LNCaP clone FGC (cell line): Measurements from ENCODE around the gene PDE6G.

Experiments used
- DNase-seq: peaks from one replicate; pipeline ENCODE4 v3.0.0-alpha.2; 2011; ENCODE audit warnings: low read depth
- H3K4me3 ChIP-seq: 2 replicates; pipeline ENCODE4 v1.5.1; 2011; ENCODE audit warnings: mild to moderate bottlenecking, low read depth, low read length, control low read depth
- TF ChIP-seq, protein P1 (sequence below): IDR thresholded peaks from 2 replicates; pipeline ENCODE4 v1.5.1; 2012; ENCODE audit warnings: mild to moderate bottlenecking; ENCODE audit not compliant: control insufficient read depth, insufficient read depth; ENCODE audit errors: extremely low read depth

The PDE6G gene

DNA sequence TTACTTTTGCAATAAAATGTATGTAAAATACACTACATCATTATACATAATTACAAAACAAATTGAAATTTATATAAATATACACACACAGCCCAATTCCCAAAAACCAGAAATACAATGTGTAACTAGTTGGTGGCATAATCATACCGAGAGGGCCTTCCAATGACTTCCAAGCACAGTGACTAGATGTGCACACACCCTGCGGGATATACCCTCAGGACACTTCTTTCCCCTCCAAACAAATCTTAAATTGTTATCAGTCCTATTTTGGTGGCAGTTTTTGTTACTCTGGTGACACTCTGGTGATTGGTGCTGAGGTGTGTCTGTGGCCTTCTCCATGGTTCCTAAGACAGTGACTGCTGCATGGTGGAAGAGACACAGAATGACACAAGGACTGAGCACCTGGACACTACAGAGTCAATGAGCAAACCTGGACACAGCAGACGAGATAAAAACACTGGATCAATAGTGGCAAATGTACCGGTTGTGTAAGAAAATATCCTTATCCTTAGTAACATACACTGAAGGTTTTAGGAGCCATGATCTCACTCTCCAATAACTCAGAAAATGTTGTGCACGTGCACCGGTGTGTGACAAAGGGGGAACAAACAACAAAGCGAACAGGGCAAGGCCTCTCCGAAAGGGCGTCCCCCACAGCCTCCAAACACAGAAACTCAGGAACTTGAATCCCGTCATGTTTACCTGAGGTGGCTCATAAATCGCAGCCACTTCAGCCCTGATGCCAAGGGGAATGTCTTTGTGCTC lies 52.3 kb downstream of the PDE6G start:
- no peak for DNase-seq
- no peak overlapping the region for H3K4me3 ChIP-seq
- TF ChIP-seq, protein P1, sequence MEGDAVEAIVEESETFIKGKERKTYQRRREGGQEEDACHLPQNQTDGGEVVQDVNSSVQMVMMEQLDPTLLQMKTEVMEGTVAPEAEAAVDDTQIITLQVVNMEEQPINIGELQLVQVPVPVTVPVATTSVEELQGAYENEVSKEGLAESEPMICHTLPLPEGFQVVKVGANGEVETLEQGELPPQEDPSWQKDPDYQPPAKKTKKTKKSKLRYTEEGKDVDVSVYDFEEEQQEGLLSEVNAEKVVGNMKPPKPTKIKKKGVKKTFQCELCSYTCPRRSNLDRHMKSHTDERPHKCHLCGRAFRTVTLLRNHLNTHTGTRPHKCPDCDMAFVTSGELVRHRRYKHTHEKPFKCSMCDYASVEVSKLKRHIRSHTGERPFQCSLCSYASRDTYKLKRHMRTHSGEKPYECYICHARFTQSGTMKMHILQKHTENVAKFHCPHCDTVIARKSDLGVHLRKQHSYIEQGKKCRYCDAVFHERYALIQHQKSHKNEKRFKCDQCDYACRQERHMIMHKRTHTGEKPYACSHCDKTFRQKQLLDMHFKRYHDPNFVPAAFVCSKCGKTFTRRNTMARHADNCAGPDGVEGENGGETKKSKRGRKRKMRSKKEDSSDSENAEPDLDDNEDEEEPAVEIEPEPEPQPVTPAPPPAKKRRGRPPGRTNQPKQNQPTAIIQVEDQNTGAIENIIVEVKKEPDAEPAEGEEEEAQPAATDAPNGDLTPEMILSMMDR = no peak

DNA sequence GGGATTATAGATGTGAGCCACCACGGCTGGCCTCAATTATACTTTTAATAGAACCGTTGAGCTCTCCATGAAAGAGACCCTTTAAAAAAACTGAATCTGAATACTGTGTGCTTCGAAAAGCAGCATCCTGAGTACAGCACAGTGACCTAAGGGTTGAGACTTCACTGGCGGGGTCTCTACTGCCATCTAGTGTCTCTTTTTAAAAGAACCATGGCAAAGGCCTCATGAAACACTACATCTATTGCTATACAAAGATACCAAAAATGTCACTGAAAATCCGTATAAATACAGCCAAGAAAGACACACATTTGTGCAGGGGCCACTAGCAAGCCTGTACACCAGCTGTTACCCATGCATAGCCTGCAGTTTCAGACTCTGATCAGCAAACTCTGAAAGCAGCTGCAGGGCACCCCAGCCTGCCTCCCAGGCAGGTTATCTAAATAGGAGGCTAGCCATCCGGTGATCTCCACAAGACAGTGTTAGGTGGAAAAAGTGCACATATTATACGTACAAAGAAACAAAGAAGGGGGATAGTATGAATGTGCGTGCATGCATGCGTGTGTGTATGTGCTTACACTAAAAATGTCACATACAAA lies 54.7 kb downstream of the PDE6G start:
- peak; percentile 23 for DNase-seq
- no peak overlapping the region for H3K4me3 ChIP-seq
- TF ChIP-seq, protein P1 = peak; percentile 65
